ENCODE results near the gene TAPBPL.
"Not testable (repeated sequence)": the region's sequence is repeated elsewhere in the genome, so short reads cannot be mapped to it uniquely, and the experiment has no call there.

The TAPBPL gene

GRCh38 chr12:6465467-6466183, 13.8 kb downstream of the TAPBPL start:
- peak; percentile 69 for DNase-seq

- no peak for DNase-seq
Observed at GRCh38 chr12:6466184-6466573, 14.3 kb downstream of the TAPBPL start.

- DNase-seq: not testable (repeated sequence)
Observed at GRCh38 chr12:6466751-6467150, 14.9 kb downstream of the TAPBPL start.

- not testable (repeated sequence) for DNase-seq
Observed at GRCh38 chr12:6467571-6468282, 15.9 kb downstream of the TAPBPL start.

- DNase-seq: no peak
Observed at GRCh38 chr12:6468283-6468575, 16.4 kb downstream of the TAPBPL start.

- DNase-seq: no peak
Observed at GRCh38 chr12:6469092-6469491, 17.2 kb downstream of the TAPBPL start.

- peak; percentile 49 for DNase-seq
Observed at GRCh38 chr12:6469609-6470374, 17.9 kb downstream of the TAPBPL start.

- DNase-seq: peak; percentile 98
Observed at GRCh38 chr12:6470375-6471163, 18.7 kb downstream of the TAPBPL start, which contains the start of gene VAMP1. TSS of gene VAMP1 (minus strand) at chr12:6470677. CDS start at chr12:6470531, 146 bp downstream.

GRCh38 chr12:6471989-6472360, 20.1 kb downstream of the TAPBPL start:
- DNase-seq: no peak

- no peak for DNase-seq
Observed at GRCh38 chr12:6472491-6472890, 20.6 kb downstream of the TAPBPL start.

- not testable (repeated sequence) for DNase-seq
Observed at GRCh38 chr12:6475233-6475975, 23.6 kb downstream of the TAPBPL start.

GRCh38 chr12:6476489-6476888, 24.6 kb downstream of the TAPBPL start:
- no peak for DNase-seq

GRCh38 chr12:6477601-6478377, 25.9 kb downstream of the TAPBPL start:
- DNase-seq: not testable (repeated sequence)

- DNase-seq: no peak
Observed at GRCh38 chr12:6478416-6478815, 26.6 kb downstream of the TAPBPL start.

- DNase-seq: no peak
Observed at GRCh38 chr12:6488240-6488639, 36.4 kb downstream of the TAPBPL start.

GRCh38 chr12:6489449-6489848, 37.6 kb downstream of the TAPBPL start:
- DNase-seq: no peak

- DNase-seq: not testable (repeated sequence)
Observed at GRCh38 chr12:6490673-6491072, 38.8 kb downstream of the TAPBPL start.

- DNase-seq: peak; percentile 97
Observed at GRCh38 chr12:6492838-6493496, 41.1 kb downstream of the TAPBPL start, which contains the start of gene MRPL51. TSS of gene MRPL51 (minus strand) at chr12:6493262. CDS start at chr12:6493136, 126 bp downstream.

- peak; percentile 97 for DNase-seq
Observed at GRCh38 chr12:6493497-6494257, 41.8 kb downstream of the TAPBPL start, which contains the start of gene NCAPD2. TSS of gene NCAPD2 (plus strand) at chr12:6494102. CDS start at chr12:6495099, 997 bp downstream.

- no peak for DNase-seq
Observed at GRCh38 chr12:6494258-6494743, 42.5 kb downstream of the TAPBPL start.
